Measurements from ENCODE around the gene HMGN2.
"Not testable (repeated sequence)": the region's sequence is repeated elsewhere in the genome, so short reads cannot be mapped to it uniquely, and the experiment has no call there.

Gene HMGN2

GRCh38 chr1:26510711-26511110 lies 38.5 kb downstream of the HMGN2 start:
- not testable (repeated sequence) for H3K36me3 ChIP-seq (ENCODE audit: control insufficient read depth, insufficient read depth, low read length); H3K9me3 ChIP-seq (ENCODE audit: control insufficient read depth, insufficient read depth, low read depth, low read length); H3K4me3 ChIP-seq (ENCODE audit: low read depth, low read length); H3K27me3 ChIP-seq (ENCODE audit: control insufficient read depth, insufficient read depth, low read length); H3K9ac ChIP-seq (ENCODE audit: low read length); H3K27ac ChIP-seq (ENCODE audit: low read depth, low read length); H3K4me1 ChIP-seq (ENCODE audit: control insufficient read depth, insufficient read depth, low read length)

DNA sequence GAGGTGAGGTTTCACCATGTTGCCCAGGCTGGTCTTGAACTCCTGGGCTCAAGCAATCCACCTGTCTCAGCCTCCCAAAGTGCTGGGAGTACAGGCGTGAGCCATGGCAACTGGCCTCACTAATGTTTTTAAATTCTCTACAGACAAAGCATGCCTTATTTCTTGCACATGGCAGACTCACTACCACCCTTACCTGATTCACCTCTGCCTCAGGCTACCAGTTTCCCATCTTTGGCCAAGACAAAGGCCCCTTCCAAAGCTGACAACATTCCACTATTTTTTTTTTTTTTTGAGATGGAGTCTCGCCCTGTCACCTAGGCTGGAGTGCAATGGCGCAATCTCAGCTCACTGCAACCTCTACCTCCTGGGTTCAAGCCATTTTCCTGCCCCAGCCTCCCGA lies 43.6 kb downstream of the HMGN2 start:
- not testable (repeated sequence) for H3K4me3 ChIP-seq (ENCODE audit: low read depth, low read length); H3K36me3 ChIP-seq (ENCODE audit: control insufficient read depth, insufficient read depth, low read length); H3K9me3 ChIP-seq (ENCODE audit: control insufficient read depth, insufficient read depth, low read depth, low read length); H3K4me1 ChIP-seq (ENCODE audit: control insufficient read depth, insufficient read depth, low read length); H3K9ac ChIP-seq (ENCODE audit: low read length); H3K27ac ChIP-seq (ENCODE audit: low read depth, low read length); H3K27me3 ChIP-seq (ENCODE audit: control insufficient read depth, insufficient read depth, low read length)

DNA sequence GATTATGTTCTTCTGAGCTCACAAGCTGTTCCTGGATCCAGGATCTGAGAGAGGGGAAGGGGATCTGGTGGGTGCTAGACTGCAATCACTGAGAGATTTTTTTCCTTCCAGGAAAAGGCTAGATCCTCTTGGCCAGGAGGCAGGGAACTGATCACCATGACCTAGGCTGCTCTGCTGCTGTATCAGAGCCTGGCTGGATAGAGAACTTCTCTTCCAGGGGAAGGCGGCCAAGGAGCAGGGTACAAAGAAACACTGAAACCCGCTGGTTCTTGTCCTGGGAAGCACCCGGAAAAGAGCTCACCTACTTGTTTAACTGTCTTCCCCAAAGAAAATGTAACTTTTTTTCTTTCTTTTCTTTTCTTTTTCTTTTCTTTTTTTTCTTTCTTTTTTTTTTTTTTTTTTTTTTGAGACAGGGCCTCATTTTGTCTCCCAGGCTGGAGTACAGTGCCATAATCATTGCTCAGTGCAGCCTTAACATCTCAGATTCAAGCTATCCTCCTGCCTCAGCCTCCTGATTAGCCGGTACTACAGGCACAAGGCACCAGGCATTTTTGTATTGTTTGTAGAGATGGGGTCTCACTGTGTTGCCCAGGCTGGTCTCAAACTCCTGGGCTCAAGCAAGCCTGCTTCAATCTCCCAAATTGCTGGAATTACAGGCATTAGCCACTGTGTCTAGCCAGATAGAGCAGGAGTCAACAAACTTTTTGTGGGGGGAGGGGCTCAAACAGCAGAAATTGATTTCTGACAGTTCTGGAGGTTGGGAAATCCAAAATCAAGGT lies 44.9 kb downstream of the HMGN2 start:
- Histone ChIP-seq H3K9ac (ENCODE audit: low read length) (no peak overlapping the region), H3K4me1 (ENCODE audit: control insufficient read depth, insufficient read depth, low read length) (peaks cover 5% of the 10 kb centered on the region), H3K9me3 (ENCODE audit: control insufficient read depth, insufficient read depth, low read depth, low read length) (no peaks in the 10 kb centered on the region), H3K36me3 (ENCODE audit: control insufficient read depth, insufficient read depth, low read length) (no peaks in the 10 kb centered on the region), H3K27ac (ENCODE audit: low read depth, low read length) (no peak overlapping the region), H3K27me3 (ENCODE audit: control insufficient read depth, insufficient read depth, low read length) (no peaks in the 10 kb centered on the region), H3K4me3 (ENCODE audit: low read depth, low read length) (no peak overlapping the region)

DNA sequence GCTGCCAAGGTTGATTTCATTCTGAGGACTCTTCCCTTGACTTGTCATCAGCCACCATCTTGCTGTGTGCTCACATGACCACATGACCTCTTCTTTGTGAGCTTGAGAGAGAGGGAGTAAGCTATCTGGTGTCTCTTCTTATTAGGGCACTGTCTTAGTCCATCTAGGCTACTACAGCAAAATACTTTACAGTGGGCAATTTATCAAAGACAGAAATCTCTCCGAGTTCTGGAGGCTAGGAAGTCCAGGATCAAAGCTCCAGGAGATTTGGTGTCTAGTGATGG lies 45.5 kb downstream of the HMGN2 start:
- no peak overlapping the region for H3K4me3 ChIP-seq (ENCODE audit: low read depth, low read length)
- H3K9ac ChIP-seq (ENCODE audit: low read length): no peak overlapping the region
- H3K4me1 ChIP-seq (ENCODE audit: control insufficient read depth, insufficient read depth, low read length): peaks cover 5% of the 10 kb centered on the region
- no peaks in the 10 kb centered on the region for H3K36me3 ChIP-seq (ENCODE audit: control insufficient read depth, insufficient read depth, low read length)
- H3K9me3 ChIP-seq (ENCODE audit: control insufficient read depth, insufficient read depth, low read depth, low read length): no peaks in the 10 kb centered on the region
- no peaks in the 10 kb centered on the region for H3K27me3 ChIP-seq (ENCODE audit: control insufficient read depth, insufficient read depth, low read length)
- H3K27ac ChIP-seq (ENCODE audit: low read depth, low read length): no peak overlapping the region

DNA sequence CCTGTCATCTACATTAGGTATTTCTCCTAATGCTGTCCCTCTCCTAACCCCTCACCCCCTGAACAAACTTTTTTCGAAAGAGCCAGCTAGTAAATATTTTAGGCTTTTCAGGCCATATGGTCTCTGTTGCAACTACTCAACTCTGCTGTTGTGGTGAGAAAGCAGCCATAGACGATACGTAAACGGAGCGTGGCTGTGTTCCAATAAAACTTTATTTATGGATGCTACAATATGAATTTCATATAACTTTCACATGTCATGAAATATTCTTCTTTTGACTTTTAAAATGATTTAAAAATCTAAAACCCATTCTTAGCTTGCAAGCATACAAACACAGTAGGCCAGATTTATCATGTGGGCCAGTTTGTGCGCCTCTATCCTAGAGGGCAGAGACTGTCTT lies 46.1 kb downstream of the HMGN2 start:
- H3K9me3 ChIP-seq (ENCODE audit: control insufficient read depth, insufficient read depth, low read depth, low read length): no peaks in the 10 kb centered on the region
- peaks cover 5% of the 10 kb centered on the region for H3K4me1 ChIP-seq (ENCODE audit: control insufficient read depth, insufficient read depth, low read length)
- H3K27me3 ChIP-seq (ENCODE audit: control insufficient read depth, insufficient read depth, low read length): no peaks in the 10 kb centered on the region
- H3K9ac ChIP-seq (ENCODE audit: low read length): no peak overlapping the region
- H3K36me3 ChIP-seq (ENCODE audit: control insufficient read depth, insufficient read depth, low read length): no peaks in the 10 kb centered on the region
- no peak overlapping the region for H3K4me3 ChIP-seq (ENCODE audit: low read depth, low read length)
- H3K27ac ChIP-seq (ENCODE audit: low read depth, low read length): no peak overlapping the region

GRCh38 chr1:26520339-26520738 lies 48.1 kb downstream of the HMGN2 start:
- Histone ChIP-seq H3K36me3 (ENCODE audit: control insufficient read depth, insufficient read depth, low read length) (no peaks in the 10 kb centered on the region), H3K4me3 (ENCODE audit: low read depth, low read length) (no peak overlapping the region), H3K27ac (ENCODE audit: low read depth, low read length) (no peak overlapping the region), H3K27me3 (ENCODE audit: control insufficient read depth, insufficient read depth, low read length) (no peaks in the 10 kb centered on the region; the same call in 1 of the 2 replicates), H3K9ac (ENCODE audit: low read length) (no peak overlapping the region), H3K9me3 (ENCODE audit: control insufficient read depth, insufficient read depth, low read depth, low read length) (no peaks in the 10 kb centered on the region), H3K4me1 (ENCODE audit: control insufficient read depth, insufficient read depth, low read length) (peaks cover 5% of the 10 kb centered on the region)

DNA sequence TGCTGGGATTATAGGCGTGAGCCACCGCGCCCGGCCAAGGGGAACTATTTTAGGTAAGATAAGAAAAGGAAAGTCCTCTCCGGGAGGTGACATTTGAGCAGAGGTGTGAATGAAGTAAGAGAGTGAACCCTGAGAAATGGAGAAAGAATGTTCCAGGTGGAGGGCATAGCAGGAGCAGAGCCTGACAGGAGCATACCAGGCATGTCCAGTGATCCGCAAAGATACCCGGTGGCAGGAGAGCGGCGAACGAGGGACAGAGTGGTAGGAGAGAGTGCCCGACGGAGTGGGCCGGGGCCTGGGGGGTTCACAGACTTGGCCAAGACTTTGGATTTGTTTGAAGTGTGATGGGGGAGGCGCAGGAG lies 49.4 kb downstream of the HMGN2 start:
- Histone ChIP-seq H3K9ac (ENCODE audit: low read length) (no peak overlapping the region), H3K4me3 (ENCODE audit: low read depth, low read length) (no peak overlapping the region), H3K27ac (ENCODE audit: low read depth, low read length) (no peak overlapping the region)

GRCh38 chr1:26522073-26522472 lies 49.8 kb downstream of the HMGN2 start:
- Histone ChIP-seq H3K36me3 (ENCODE audit: control insufficient read depth, insufficient read depth, low read length) (no peaks in the 10 kb centered on the region), H3K4me3 (ENCODE audit: low read depth, low read length) (no peak overlapping the region), H3K27me3 (ENCODE audit: control insufficient read depth, insufficient read depth, low read length) (no peaks in the 10 kb centered on the region; the same call in 1 of the 2 replicates), H3K4me1 (ENCODE audit: control insufficient read depth, insufficient read depth, low read length) (peaks cover 5% of the 10 kb centered on the region), H3K9ac (ENCODE audit: low read length) (no peak overlapping the region), H3K9me3 (ENCODE audit: control insufficient read depth, insufficient read depth, low read depth, low read length) (no peaks in the 10 kb centered on the region), H3K27ac (ENCODE audit: low read depth, low read length) (no peak overlapping the region)

More for the DNA sequence above, 49.4 kb downstream of the HMGN2 start:
- Histone ChIP-seq H3K27me3 (ENCODE audit: control insufficient read depth, insufficient read depth, low read length) (no peaks in the 10 kb centered on the region; the same call in 1 of the 2 replicates), H3K4me1 (ENCODE audit: control insufficient read depth, insufficient read depth, low read length) (peaks cover 5% of the 10 kb centered on the region), H3K36me3 (ENCODE audit: control insufficient read depth, insufficient read depth, low read length) (no peaks in the 10 kb centered on the region), H3K9me3 (ENCODE audit: control insufficient read depth, insufficient read depth, low read depth, low read length) (no peaks in the 10 kb centered on the region)

GRCh38 chr1:26524181-26524580 lies 51.9 kb downstream of the HMGN2 start:
- Histone ChIP-seq H3K27ac (ENCODE audit: low read depth, low read length) (no peak overlapping the region), H3K27me3 (ENCODE audit: control insufficient read depth, insufficient read depth, low read length) (no peaks in the 10 kb centered on the region; the same call in 1 of the 2 replicates), H3K36me3 (ENCODE audit: control insufficient read depth, insufficient read depth, low read length) (no peaks in the 10 kb centered on the region), H3K4me1 (ENCODE audit: control insufficient read depth, insufficient read depth, low read length) (peaks cover 6% of the 10 kb centered on the region), H3K4me3 (ENCODE audit: low read depth, low read length) (no peak overlapping the region), H3K9ac (ENCODE audit: low read length) (no peak overlapping the region), H3K9me3 (ENCODE audit: control insufficient read depth, insufficient read depth, low read depth, low read length) (no peaks in the 10 kb centered on the region)

Measured in HUES6 (cell line).